Ectodermal cell (in vitro differentiated cells): ENCODE results near the gene TFF2.

ENCODE experiments used
- H3K27ac ChIP-seq: 2 replicates; pipeline ENCODE4 v1.7.0; 2013; ENCODE audit warnings: mild to moderate bottlenecking, low read depth, low read length; ENCODE audit not compliant: insufficient read depth, poor library complexity, severe bottlenecking
- H3K27me3 ChIP-seq: 2 replicates; pipeline ENCODE4 v1.7.0; 2013; ENCODE audit warnings: mild to moderate bottlenecking, low read length; ENCODE audit not compliant: insufficient read depth, control insufficient read depth, poor library complexity, severe bottlenecking
- H3K36me3 ChIP-seq: one replicate; pipeline ENCODE4 v1.7.0; 2013; ENCODE audit warnings: low read length; ENCODE audit not compliant: control insufficient read depth, insufficient read depth
- H3K4me1 ChIP-seq: one replicate; pipeline ENCODE4 v1.7.0; 2013; ENCODE audit warnings: low read length; ENCODE audit not compliant: control insufficient read depth, insufficient read depth
- H3K4me3 ChIP-seq: 2 replicates; pipeline ENCODE4 v1.7.0; 2013; ENCODE audit warnings: low read depth, low read length, control low read depth; ENCODE audit not compliant: insufficient read depth
- H3K9me3 ChIP-seq: 2 replicates; pipeline ENCODE4 v1.7.0; 2013; ENCODE audit warnings: mild to moderate bottlenecking, low read length, moderate library complexity; ENCODE audit not compliant: control insufficient read depth
- WGBS, 2 experiments: methylation state at CpG; one replicate each; pipeline ENCODE4 v1.1.7; 2013; ENCODE audit warnings: missing lambda C conversion rate in 2 of 2; 5-methylcytosine and 5-hydroxymethylcytosine counted together

Gene TFF2

DNA sequence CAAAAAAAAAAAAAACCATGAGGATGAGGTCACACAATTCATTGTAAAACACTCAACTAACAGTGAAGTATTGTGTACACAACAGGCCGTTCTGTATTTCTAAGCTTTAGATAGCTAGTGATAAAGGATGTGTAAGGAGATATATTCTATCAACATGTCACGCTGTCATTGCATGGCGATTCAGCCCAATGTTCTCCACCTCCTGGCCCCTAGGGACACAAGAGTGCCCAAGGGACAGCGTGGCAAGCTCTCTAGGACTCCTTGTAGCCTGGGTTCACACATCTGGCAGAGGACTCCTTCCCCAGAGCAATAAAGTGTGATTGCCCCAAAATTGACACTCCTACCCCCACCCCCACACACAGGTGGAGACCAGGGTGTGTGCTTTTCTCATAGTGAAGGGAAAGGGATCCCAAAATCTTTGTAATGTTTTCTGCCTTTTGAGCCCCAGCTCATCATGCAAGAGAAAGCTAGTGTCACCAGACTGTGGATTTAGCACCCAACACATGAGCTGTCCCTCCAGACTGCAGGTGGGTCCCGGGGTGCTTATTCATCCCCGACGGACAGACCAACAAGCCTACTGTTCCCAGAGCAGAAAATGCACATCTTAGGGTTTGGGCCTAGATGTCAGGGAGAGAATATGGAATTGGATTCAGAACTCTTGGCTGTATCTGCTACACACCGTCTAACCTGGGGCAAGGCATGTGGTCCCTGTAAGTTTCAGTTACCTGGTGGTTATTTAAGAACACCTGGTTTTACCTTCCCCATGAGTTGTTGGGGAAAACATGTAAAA lies 33.6 kb upstream of the TFF2 start:
- 89 to 92% methylated on average over 8 of the region's 8 CpGs for WGBS, 2 experiments
- Histone ChIP-seq H3K4me1 (no peaks in the 10 kb centered on the region), H3K27me3 (no peaks in the 10 kb centered on the region), H3K27ac (no peak overlapping the region), H3K36me3 (no peaks in the 10 kb centered on the region), H3K4me3 (no peak overlapping the region), H3K9me3 (no peaks in the 10 kb centered on the region)

DNA sequence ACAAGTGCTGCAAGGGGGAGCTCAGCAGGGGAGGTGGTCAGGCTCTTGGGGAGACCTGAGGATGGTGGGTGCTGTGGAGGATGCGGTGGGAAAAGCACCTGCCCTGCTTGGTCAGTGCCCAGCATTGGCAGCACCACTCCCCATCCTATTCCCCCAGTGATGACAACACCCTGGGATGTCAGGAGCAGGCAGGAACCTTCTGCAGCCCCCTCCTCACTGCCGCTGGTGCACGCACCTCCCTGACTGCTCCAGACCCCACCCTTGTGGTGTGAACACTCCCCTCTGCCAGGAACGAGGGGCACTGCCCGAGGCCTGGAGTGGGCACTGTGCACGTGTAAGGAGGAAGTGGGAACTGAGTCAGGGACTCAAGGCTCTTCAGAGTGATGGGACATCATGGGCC lies 32.5 kb upstream of the TFF2 start:
- H3K27ac ChIP-seq = no peak overlapping the region
- no peak overlapping the region for H3K4me3 ChIP-seq
- no peaks in the 10 kb centered on the region for H3K9me3 ChIP-seq
- H3K4me1 ChIP-seq = no peaks in the 10 kb centered on the region
- H3K27me3 ChIP-seq = no peaks in the 10 kb centered on the region
- no peaks in the 10 kb centered on the region for H3K36me3 ChIP-seq
- 94 to 95% methylated on average over 6 of the region's 6 CpGs for WGBS, 2 experiments

DNA sequence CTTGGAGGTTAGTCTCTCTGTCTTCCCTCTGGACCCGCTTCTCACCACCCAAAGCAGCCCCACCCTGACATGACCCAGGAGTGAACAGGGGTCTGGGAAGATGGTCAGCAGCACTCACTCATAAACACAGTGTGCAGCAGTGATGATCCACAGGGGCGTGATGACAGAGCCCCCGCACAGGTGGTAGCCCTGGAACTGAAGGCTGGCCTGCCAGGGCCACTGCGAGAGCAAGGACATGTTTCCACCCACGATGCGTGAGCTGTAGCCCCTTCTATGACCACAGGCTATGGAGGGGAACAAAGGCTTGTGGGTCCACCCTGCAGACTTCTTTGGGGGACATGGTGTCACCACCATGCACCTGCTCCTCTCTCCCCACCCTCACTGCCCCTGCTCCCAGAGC lies 32.1 kb upstream of the TFF2 start:
- H3K36me3 ChIP-seq = no peaks in the 10 kb centered on the region
- 92 to 96% methylated on average over 6 of the region's 6 CpGs for WGBS, 2 experiments

GRCh38 chr21:42381347-42381984 lies 30.7 kb upstream of the TFF2 start:
- Histone ChIP-seq H3K9me3 (no peaks in the 10 kb centered on the region), H3K36me3 (no peaks in the 10 kb centered on the region), H3K4me1 (no peaks in the 10 kb centered on the region), H3K4me3 (no peak overlapping the region), H3K27me3 (no peaks in the 10 kb centered on the region), H3K27ac (no peak overlapping the region)
- WGBS, 2 experiments = 46 to 58% methylated on average over 1 of the region's 1 CpG

More for the DNA sequence above, 32.1 kb upstream of the TFF2 start:
- H3K4me1 ChIP-seq = no peaks in the 10 kb centered on the region
- no peaks in the 10 kb centered on the region for H3K9me3 ChIP-seq
- no peaks in the 10 kb centered on the region for H3K27me3 ChIP-seq
- H3K27ac ChIP-seq = no peak overlapping the region
- no peak overlapping the region for H3K4me3 ChIP-seq

- Histone ChIP-seq H3K4me3 (no peak overlapping the region), H3K27ac (no peak overlapping the region), H3K27me3 (no peaks in the 10 kb centered on the region), H3K9me3 (no peaks in the 10 kb centered on the region), H3K36me3 (no peaks in the 10 kb centered on the region), H3K4me1 (no peaks in the 10 kb centered on the region)
- WGBS, 2 experiments = 87 to 91% methylated on average over 17 of the region's 17 CpGs
Measured at GRCh38 chr21:42379426-42380215, 28.8 kb upstream of the TFF2 start.

DNA sequence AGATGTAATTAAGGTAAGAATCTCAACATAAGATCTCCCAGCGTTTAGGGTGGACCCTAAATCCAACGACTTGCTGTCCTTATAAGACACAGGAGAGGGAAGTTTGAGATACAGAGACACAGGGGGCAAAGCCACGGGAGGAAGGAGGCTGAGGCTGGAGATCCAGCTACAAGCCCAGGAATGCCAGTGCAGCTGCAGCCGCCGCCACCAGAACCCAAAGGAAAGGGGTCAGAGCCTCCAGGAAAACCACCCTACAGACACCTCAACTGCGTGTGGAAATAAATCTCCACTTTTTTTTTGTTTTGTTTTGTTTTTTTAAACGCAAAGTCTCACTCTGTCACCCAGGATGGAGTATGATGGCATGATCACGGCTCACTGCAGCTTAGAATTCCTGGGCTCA lies 27.6 kb upstream of the TFF2 start:
- Histone ChIP-seq H3K36me3 (no peaks in the 10 kb centered on the region), H3K9me3 (no peaks in the 10 kb centered on the region), H3K27ac (no peak overlapping the region), H3K4me1 (no peaks in the 10 kb centered on the region), H3K27me3 (no peaks in the 10 kb centered on the region), H3K4me3 (no peak overlapping the region)
- WGBS, 2 experiments = 90% methylated on average over 8 of the region's 8 CpGs

GRCh38 chr21:42377951-42378340 lies 27.2 kb upstream of the TFF2 start:
- no peaks in the 10 kb centered on the region for H3K4me1 ChIP-seq
- H3K36me3 ChIP-seq = no peaks in the 10 kb centered on the region
- WGBS, 2 experiments = 92 to 95% methylated on average over 5 of the region's 5 CpGs
- H3K27me3 ChIP-seq = no peaks in the 10 kb centered on the region
- H3K4me3 ChIP-seq = no peak overlapping the region
- H3K27ac ChIP-seq = no peak overlapping the region
- H3K9me3 ChIP-seq = no peaks in the 10 kb centered on the region

GRCh38 chr21:42377211-42377950 lies 26.6 kb upstream of the TFF2 start:
- H3K27me3 ChIP-seq = no peaks in the 10 kb centered on the region
- 89% methylated on average over 24 of the region's 24 CpGs for WGBS, 2 experiments
- H3K36me3 ChIP-seq = no peaks in the 10 kb centered on the region
- H3K4me3 ChIP-seq = no peak overlapping the region
- no peaks in the 10 kb centered on the region for H3K9me3 ChIP-seq
- H3K27ac ChIP-seq = no peak overlapping the region
- no peaks in the 10 kb centered on the region for H3K4me1 ChIP-seq

- WGBS, 2 experiments = 90 to 91% methylated on average over 32 of the region's 32 CpGs
- Histone ChIP-seq H3K9me3 (no peaks in the 10 kb centered on the region), H3K4me1 (no peaks in the 10 kb centered on the region), H3K4me3 (no peak overlapping the region), H3K27ac (no peak overlapping the region), H3K27me3 (no peaks in the 10 kb centered on the region), H3K36me3 (no peaks in the 10 kb centered on the region)
Measured at GRCh38 chr21:42376338-42376982, 25.7 kb upstream of the TFF2 start.
